Peyer's patch (tissue), 4 donors: ENCODE data around the gene ANKH.

ENCODE experiments used
- POLR2A ChIP-seq, 2 donors: fragments of 450-650 bp; IDR thresholded peaks; one replicate each; pipeline ENCODE4 v1.5.1; 2017; ENCODE audit warnings: antibody characterized with exemption in 2 of 2, mild to moderate bottlenecking in 2 of 2, moderate library complexity in 2 of 2
- TF ChIP-seq, protein P1 (sequence below), 6 experiments: fragments of 450-650 bp in 4 of 6; fragments of 200-600 bp in 2 of 6; sonication (generic) in 1 of 6; IDR thresholded peaks; one replicate each; pipeline ENCODE4 v1.5.1; 2017 to 2019; ENCODE audit warnings: antibody characterized with exemption in 6 of 6, mild to moderate bottlenecking in 3 of 6, moderate library complexity in 1 of 6

DNA sequence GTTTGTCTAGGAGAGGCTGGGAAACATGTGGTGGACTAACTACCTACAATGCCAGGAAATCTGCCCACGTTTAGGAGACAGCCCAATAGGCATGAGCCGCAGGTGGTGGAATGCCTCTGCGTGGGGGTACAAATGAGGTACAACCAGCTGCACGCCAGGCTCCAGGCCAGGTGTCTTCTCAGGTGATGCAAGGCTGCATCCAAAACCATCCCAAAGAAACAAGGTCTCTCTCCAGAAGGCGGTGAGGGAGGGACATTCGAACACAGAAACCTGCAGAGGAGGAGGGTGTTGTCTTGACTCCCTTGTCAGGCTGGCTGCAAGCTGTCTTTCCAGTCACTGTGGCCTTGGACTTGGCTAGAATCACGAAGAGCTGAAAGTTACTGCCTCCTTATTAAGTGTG, 11.6 kb downstream of the ANKH start:
- TF ChIP-seq, protein P1, sequence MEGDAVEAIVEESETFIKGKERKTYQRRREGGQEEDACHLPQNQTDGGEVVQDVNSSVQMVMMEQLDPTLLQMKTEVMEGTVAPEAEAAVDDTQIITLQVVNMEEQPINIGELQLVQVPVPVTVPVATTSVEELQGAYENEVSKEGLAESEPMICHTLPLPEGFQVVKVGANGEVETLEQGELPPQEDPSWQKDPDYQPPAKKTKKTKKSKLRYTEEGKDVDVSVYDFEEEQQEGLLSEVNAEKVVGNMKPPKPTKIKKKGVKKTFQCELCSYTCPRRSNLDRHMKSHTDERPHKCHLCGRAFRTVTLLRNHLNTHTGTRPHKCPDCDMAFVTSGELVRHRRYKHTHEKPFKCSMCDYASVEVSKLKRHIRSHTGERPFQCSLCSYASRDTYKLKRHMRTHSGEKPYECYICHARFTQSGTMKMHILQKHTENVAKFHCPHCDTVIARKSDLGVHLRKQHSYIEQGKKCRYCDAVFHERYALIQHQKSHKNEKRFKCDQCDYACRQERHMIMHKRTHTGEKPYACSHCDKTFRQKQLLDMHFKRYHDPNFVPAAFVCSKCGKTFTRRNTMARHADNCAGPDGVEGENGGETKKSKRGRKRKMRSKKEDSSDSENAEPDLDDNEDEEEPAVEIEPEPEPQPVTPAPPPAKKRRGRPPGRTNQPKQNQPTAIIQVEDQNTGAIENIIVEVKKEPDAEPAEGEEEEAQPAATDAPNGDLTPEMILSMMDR (IDR thresholded peaks at IDR 0.05), result no peak
- no peak for TF ChIP-seq POLR2A (IDR thresholded peaks at IDR 0.05)
